K562 (cell line): Measurements from ENCODE around the gene CELA1. TPM values are rescaled to one million over a fixed set of nuclear protein-coding genes. Genes with fewer than 3 reads are reported as not detected.

Experiments used
- FOXK2 ChIP-seq, 2 experiments: fragments of 450-650 bp; IDR thresholded peaks in 1 of 2; conservative IDR thresholded peaks in 1 of 2; 2 replicates each; pipeline ENCODE4 v1.6.1; 2016; ENCODE audit warnings: low read depth in 2 of 2, mild to moderate bottlenecking in 1 of 2
- GABPB2 ChIP-seq: fragments of 250-450 bp; sonication (Bioruptor Pico); conservative IDR thresholded peaks from 2 replicates; pipeline ENCODE4 v1.5.1; 2021; ENCODE audit warnings: mild to moderate bottlenecking
- KLF10 ChIP-seq: fragments of 250-450 bp; sonication (Bioruptor Pico); IDR thresholded peaks from 2 replicates; pipeline ENCODE4 v1.6.1; 2021; ENCODE audit warnings: matching md5 sums
- MAFK ChIP-seq: IDR thresholded peaks from 2 replicates; pipeline ENCODE4 v1.6.1; 2011; ENCODE audit warnings: low read length, improper control_type of control experiment
- MCM7 ChIP-seq, 2 experiments: fragments of 450-650 bp; IDR thresholded peaks; 2 replicates each; pipeline ENCODE4 v1.6.1; 2016 to 2018
- RAD21 ChIP-seq, 2 experiments: fragments of 250-450 bp in 1 of 2; fragments of 450-650 bp in 1 of 2; sonication (Bioruptor Pico) in 1 of 2; formaldehyde crosslinking in 1 of 2; IDR thresholded peaks in 1 of 2; conservative IDR thresholded peaks in 1 of 2; 2 replicates each; pipeline versions ENCODE4 v1.4.0 to v1.8.0; 2020 to 2022; ENCODE audit warnings: mild to moderate bottlenecking in 2 of 2, moderate library complexity in 1 of 2
- RBM22 ChIP-seq: fragments of 200-400 bp; formaldehyde crosslinking; IDR thresholded peaks from 2 replicates; pipeline ENCODE4 v1.6.1; 2018; ENCODE audit warnings: low read length, low read depth; ENCODE audit not compliant: poor library complexity, severe bottlenecking
- RREB1 ChIP-seq: fragments of 250-450 bp; sonication (Bioruptor Pico); IDR thresholded peaks from 2 replicates; pipeline ENCODE4 v1.4.0; 2020
- TCF7L2 ChIP-seq: fragments of 150-350 bp; IDR thresholded peaks from 2 replicates; pipeline ENCODE4 v1.6.1; 2016; ENCODE audit warnings: low read depth, mild to moderate bottlenecking, low read length, moderate library complexity
- polyA plus RNA-seq, 8 experiments: library from polyadenylated mRNA; depleted of rRNA in 4 of 8; stranded (reverse) in 5 of 8; unstranded in 3 of 8; fragments of >200 nt; fragmentation: Nextera tagmentation in 2 of 8; fragmentation: Illumina TruSeq in 1 of 8; extraction: Ambion mirVana in 2 of 8; extraction: Trizol in 1 of 8; gene quantifications; 2 replicates each; pipeline versions ENCODE4 v1.2.1 to v1.2.3, GENCODE V29; 2011 to 2014; ENCODE audit warnings: inconsistent platforms in 1 of 8, missing spikeins in 1 of 8
- total RNA-seq, 7 experiments: library from RNA; depleted of rRNA in 6 of 7; stranded (reverse); fragments of >200 nt in 6 of 7; fragmentation: Illumina TruSeq in 2 of 7; extraction: Trizol in 2 of 7; gene quantifications; 2 replicates each; pipeline versions ENCODE4 v1.2.1 to v1.2.3, GENCODE V29; 2011 to 2021; ENCODE audit warnings: low replicate concordance in 1 of 7
- TF ChIP-seq, protein P1 (sequence below), 2 experiments: fragments of 450-650 bp; formaldehyde crosslinking in 1 of 2; IDR thresholded peaks; 2 replicates each; pipeline versions ENCODE4 v1.4.0 to v1.6.1; 2014 to 2020; ENCODE audit warnings: mild to moderate bottlenecking in 2 of 2, borderline replicate concordance in 1 of 2, low read depth in 1 of 2

Gene CELA1
- total and polyA plus RNA-seq, 9 of the 15 experiments (the other 6 are each of a cell fraction or from before 2014, with no cell fraction given) = 0.06 to 0.27 (median 0.22) TPM; not detected in 6

DNA sequence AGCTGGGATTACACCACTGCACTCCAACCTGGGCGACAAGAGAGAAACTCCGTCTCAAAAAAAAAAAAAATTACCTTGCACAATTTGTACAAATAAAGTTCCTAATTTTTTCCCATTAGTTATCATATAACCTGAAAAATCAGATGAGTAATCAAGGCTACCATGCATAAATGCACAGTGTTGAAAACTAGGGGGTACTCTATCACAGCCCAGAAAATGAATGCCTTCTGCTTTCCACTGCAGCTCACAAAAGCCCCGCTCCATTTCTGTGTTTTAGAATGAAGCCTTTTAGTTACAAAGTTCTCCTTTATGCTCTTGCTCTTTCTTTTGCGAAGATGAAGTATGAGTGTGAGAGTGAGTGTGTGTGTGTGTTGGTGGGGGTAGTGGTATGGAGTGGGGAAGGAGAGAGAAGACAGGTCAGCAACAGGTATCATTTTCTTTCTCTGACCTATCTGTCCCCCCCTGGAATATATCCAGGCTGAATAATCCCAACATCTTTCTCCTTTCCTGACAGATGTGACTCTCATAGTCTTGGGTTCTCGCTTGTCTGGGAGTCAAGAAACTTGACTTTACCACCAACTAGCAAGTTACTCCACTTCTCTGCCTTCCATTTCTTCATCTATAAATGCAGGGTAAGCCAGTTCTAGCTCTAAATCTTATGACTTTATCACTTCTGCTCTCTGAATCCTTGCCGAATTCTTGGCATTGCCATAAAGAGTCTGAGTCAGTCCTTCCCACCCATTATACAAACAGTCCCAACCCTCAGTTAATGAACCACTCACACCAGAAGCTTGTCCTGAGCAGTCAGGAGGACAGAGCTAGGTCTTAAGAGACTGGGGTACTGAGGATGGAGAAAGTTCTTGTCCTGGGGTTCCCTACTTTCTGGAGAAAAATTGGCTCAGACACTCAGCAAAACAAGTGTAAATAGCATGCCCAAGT, 38.6 kb downstream of the CELA1 start (continued):
- TF ChIP-seq, protein P1, sequence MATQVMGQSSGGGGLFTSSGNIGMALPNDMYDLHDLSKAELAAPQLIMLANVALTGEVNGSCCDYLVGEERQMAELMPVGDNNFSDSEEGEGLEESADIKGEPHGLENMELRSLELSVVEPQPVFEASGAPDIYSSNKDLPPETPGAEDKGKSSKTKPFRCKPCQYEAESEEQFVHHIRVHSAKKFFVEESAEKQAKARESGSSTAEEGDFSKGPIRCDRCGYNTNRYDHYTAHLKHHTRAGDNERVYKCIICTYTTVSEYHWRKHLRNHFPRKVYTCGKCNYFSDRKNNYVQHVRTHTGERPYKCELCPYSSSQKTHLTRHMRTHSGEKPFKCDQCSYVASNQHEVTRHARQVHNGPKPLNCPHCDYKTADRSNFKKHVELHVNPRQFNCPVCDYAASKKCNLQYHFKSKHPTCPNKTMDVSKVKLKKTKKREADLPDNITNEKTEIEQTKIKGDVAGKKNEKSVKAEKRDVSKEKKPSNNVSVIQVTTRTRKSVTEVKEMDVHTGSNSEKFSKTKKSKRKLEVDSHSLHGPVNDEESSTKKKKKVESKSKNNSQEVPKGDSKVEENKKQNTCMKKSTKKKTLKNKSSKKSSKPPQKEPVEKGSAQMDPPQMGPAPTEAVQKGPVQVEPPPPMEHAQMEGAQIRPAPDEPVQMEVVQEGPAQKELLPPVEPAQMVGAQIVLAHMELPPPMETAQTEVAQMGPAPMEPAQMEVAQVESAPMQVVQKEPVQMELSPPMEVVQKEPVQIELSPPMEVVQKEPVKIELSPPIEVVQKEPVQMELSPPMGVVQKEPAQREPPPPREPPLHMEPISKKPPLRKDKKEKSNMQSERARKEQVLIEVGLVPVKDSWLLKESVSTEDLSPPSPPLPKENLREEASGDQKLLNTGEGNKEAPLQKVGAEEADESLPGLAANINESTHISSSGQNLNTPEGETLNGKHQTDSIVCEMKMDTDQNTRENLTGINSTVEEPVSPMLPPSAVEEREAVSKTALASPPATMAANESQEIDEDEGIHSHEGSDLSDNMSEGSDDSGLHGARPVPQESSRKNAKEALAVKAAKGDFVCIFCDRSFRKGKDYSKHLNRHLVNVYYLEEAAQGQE (IDR thresholded peaks at IDR 0.05; ENCODE audit: borderline replicate concordance) = 0 out of 2 replicates have a peak, but pooled peaks have one; percentile 31
- TF ChIP-seq, protein P1 (CRISPR knock-in tag; IDR thresholded peaks at IDR 0.05; ENCODE audit: low read depth) = no peak
- TF ChIP-seq MAFK = no peak
- no peak for TF ChIP-seq RBM22
- TF ChIP-seq KLF10 (CRISPR knock-in tag) = no peak
- TF ChIP-seq TCF7L2 = no peak
- TF ChIP-seq RREB1 (CRISPR knock-in tag) = no peak
- TF ChIP-seq MCM7 (IDR thresholded peaks at IDR 0.05) = no peak
- no peak for TF ChIP-seq FOXK2 (conservative IDR thresholded peaks at IDR 0.05 in 1 of 2, IDR thresholded peaks at IDR 0.05 in 1 of 2; ENCODE audit: low read depth in 2 of 2)
- no peak for TF ChIP-seq GABPB2
- TF ChIP-seq RAD21 (CRISPR knock-in tag; conservative IDR thresholded peaks at IDR 0.05 in 1 of 2, IDR thresholded peaks at IDR 0.05 in 1 of 2) = peak in 1 of 2 experiments; percentile 29; a peak in 2 of 4 replicates
